Hepatocyte (in vitro differentiated cells): ENCODE data around the gene CLDN2.

Experiments
- EZH2 ChIP-seq: fragments of 200-600 bp; sonication (generic); IDR thresholded peaks from 2 replicates; pipeline ENCODE4 v1.6.1; 2016; ENCODE audit warnings: antibody characterized with exemption, mild to moderate bottlenecking, borderline replicate concordance
- TF ChIP-seq, protein P1 (sequence below): fragments of 200-600 bp; sonication (generic); IDR thresholded peaks from 2 replicates; pipeline ENCODE4 v1.5.1; 2016; ENCODE audit warnings: antibody characterized with exemption, mild to moderate bottlenecking; ENCODE audit not compliant: poor library complexity

- no peak for TF ChIP-seq EZH2
- TF ChIP-seq, protein P1, sequence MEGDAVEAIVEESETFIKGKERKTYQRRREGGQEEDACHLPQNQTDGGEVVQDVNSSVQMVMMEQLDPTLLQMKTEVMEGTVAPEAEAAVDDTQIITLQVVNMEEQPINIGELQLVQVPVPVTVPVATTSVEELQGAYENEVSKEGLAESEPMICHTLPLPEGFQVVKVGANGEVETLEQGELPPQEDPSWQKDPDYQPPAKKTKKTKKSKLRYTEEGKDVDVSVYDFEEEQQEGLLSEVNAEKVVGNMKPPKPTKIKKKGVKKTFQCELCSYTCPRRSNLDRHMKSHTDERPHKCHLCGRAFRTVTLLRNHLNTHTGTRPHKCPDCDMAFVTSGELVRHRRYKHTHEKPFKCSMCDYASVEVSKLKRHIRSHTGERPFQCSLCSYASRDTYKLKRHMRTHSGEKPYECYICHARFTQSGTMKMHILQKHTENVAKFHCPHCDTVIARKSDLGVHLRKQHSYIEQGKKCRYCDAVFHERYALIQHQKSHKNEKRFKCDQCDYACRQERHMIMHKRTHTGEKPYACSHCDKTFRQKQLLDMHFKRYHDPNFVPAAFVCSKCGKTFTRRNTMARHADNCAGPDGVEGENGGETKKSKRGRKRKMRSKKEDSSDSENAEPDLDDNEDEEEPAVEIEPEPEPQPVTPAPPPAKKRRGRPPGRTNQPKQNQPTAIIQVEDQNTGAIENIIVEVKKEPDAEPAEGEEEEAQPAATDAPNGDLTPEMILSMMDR, result no peak
Measured at GRCh38 chrX:106954041-106954440, 33.8 kb downstream of the CLDN2 start.
